Measurements from ENCODE around the gene ARMH4.

The ARMH4 gene

GRCh38 chr14:58193542-58193941 lies 41.5 kb upstream of the ARMH4 start:
- DNase-seq (ENCODE audit: low read depth in 2 of 2) = peak in 1 of 2 donors; percentile 9
- TF ChIP-seq CTCF (IDR thresholded peaks at IDR 0.05; ENCODE audit: low read depth, low read length) = no peak
- H3K4me3 ChIP-seq (replicated peaks in 1 of 2; ENCODE audit: low read depth in 2 of 2, low read length in 2 of 2) = no peak overlapping the region

GRCh38 chr14:58191763-58192601 lies 40.0 kb upstream of the ARMH4 start:
- no peak for DNase-seq (ENCODE audit: low read depth in 2 of 2)
- no peak overlapping the region for H3K4me3 ChIP-seq (replicated peaks in 1 of 2; ENCODE audit: low read depth in 2 of 2, low read length in 2 of 2)
- TF ChIP-seq CTCF (IDR thresholded peaks at IDR 0.05; ENCODE audit: low read depth, low read length) = no peak

GRCh38 chr14:58189176-58189575 lies 37.2 kb upstream of the ARMH4 start:
- no peak overlapping the region for H3K4me3 ChIP-seq (replicated peaks in 1 of 2; ENCODE audit: low read depth in 2 of 2, low read length in 2 of 2)
- no peak for TF ChIP-seq CTCF (IDR thresholded peaks at IDR 0.05; ENCODE audit: low read depth, low read length)
- DNase-seq (ENCODE audit: low read depth in 2 of 2) = no peak

GRCh38 chr14:58177125-58177524 lies 25.1 kb upstream of the ARMH4 start:
- H3K4me3 ChIP-seq (replicated peaks in 1 of 2; ENCODE audit: low read depth in 2 of 2, low read length in 2 of 2) = no peak overlapping the region

GRCh38 chr14:58171090-58171489 lies 19.1 kb upstream of the ARMH4 start:
- DNase-seq (ENCODE audit: low read depth in 2 of 2) = peak; percentile 79 to 86
- TF ChIP-seq CTCF (IDR thresholded peaks at IDR 0.05; ENCODE audit: low read depth, low read length) = no peak
- H3K4me3 ChIP-seq (replicated peaks in 1 of 2; ENCODE audit: low read depth in 2 of 2, low read length in 2 of 2) = no peak overlapping the region

More at GRCh38 chr14:58177125-58177524, 25.1 kb upstream of the ARMH4 start:
- DNase-seq (ENCODE audit: low read depth in 2 of 2) = no peak
- no peak for TF ChIP-seq CTCF (IDR thresholded peaks at IDR 0.05; ENCODE audit: low read depth, low read length)

GRCh38 chr14:58167891-58168290 lies 15.9 kb upstream of the ARMH4 start:
- no peak overlapping the region for H3K4me3 ChIP-seq (replicated peaks in 1 of 2; ENCODE audit: low read depth in 2 of 2, low read length in 2 of 2)
- no peak for DNase-seq (ENCODE audit: low read depth in 2 of 2)
- no peak for TF ChIP-seq CTCF (IDR thresholded peaks at IDR 0.05; ENCODE audit: low read depth, low read length)
